GM19035 (cell line): Measurements from ENCODE around the gene OSBPL9.
"Not testable (repeated sequence)": the region's sequence is repeated elsewhere in the genome, so short reads cannot be mapped to it uniquely, and the experiment has no call there.

Experiments
- ATAC-seq: cut with Tn5 transposase; IDR thresholded peaks from one replicate; pipeline ENCODE4 v1.9.1; 2021; ENCODE audit not compliant: unreplicated experiment

OSBPL9 gene

GRCh38 chr1:51780927-51781326 is 164.0 kb downstream of the OSBPL9 start:
- ATAC-seq, result no peak

GRCh38 chr1:51784997-51785421 is 168.1 kb downstream of the OSBPL9 start:
- no peak for ATAC-seq

DNA sequence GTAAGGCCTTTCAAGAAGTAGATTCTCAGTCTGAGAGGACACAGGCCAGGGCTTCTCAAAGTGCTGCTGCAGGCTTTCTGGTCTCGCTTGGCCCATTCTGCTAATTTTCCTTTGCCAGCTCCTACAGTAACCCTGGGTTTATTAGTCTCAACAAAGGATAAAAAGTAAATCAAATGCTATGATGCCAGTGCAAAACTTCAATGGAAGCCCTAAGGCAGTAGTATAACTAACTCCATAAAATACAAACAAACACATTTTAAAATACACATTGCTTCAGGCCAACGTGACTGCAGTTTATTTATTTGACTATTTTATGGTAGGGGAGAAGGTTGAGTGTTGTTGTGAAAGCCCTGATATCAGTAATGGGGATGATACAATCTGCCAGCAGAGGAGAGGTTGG is 172.0 kb downstream of the OSBPL9 start:
- ATAC-seq, result no peak

- ATAC-seq, result no peak
Observed at GRCh38 chr1:51789342-51789741, 172.4 kb downstream of the OSBPL9 start.

GRCh38 chr1:51790385-51790784 is 173.5 kb downstream of the OSBPL9 start:
- ATAC-seq, result no peak

GRCh38 chr1:51791888-51792287 is 175.0 kb downstream of the OSBPL9 start:
- ATAC-seq, result no peak

- ATAC-seq, result no peak
Observed at GRCh38 chr1:51792864-51793263, 176.0 kb downstream of the OSBPL9 start.

DNA sequence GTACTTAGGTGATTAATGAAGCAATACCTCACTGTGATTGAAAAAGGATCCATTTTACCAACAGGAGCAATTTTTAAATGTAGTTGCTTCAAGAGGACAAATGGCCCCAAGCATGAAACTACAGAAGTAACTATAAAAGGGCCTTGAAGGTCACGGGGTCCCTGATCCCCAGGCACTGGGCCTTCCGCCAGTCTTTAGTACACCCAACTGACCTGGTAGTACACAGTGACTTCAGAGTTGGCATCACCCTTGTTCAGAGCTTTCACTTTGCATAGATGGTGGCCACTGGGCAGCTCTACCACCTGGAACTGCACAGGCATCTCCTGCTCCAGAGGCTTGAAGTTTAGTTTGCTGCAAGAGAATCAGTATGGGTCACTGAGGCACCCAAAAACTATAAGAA is 177.4 kb downstream of the OSBPL9 start:
- no peak for ATAC-seq

DNA sequence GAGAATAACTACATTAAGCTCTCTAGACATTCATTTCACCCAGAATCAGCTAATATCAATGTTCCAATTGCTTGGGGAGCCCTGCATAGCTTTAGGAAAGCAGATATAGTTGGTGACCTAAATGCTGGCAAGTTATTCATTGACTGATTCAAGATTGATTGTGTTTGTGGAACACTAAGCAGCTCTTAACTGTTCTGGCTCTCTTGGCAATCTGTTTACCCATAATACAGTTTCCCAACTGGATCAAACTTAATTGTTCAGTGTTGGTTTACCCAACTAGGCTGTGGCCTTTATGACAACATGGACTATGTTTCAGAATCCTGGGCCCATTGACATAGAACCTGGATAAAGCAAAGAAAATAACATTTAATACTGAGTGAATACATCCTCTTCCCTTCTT is 178.0 kb downstream of the OSBPL9 start:
- no peak for ATAC-seq

- ATAC-seq, result no peak
Observed at GRCh38 chr1:51799372-51799771, 182.5 kb downstream of the OSBPL9 start.

GRCh38 chr1:51814513-51814912 is 197.6 kb downstream of the OSBPL9 start:
- no peak for ATAC-seq

GRCh38 chr1:51818487-51818886 is 201.6 kb downstream of the OSBPL9 start:
- no peak for ATAC-seq

- ATAC-seq, result not testable (repeated sequence)
Observed at GRCh38 chr1:51819021-51819420, 202.1 kb downstream of the OSBPL9 start.

GRCh38 chr1:51819810-51820209 is 202.9 kb downstream of the OSBPL9 start:
- no peak for ATAC-seq

DNA sequence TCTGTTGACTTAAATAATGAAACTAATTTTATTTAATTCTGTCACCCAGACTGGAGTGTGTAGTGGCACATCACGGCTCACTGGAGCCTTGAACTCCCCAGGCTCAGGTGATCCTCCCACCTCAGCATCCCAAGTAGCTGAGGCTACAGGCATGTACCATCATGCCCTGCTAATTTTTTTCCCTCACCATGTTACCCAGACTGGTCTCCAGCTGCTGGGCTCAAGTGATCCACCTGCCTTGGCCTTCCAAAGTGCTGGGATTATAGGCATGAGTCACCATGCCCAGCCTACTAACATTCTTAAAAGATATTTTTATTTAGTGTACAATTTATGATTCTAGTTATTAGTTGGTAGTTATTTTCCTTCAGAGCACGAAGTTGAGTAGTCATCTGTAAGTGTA is 212.2 kb downstream of the OSBPL9 start:
- ATAC-seq, result no peak

DNA sequence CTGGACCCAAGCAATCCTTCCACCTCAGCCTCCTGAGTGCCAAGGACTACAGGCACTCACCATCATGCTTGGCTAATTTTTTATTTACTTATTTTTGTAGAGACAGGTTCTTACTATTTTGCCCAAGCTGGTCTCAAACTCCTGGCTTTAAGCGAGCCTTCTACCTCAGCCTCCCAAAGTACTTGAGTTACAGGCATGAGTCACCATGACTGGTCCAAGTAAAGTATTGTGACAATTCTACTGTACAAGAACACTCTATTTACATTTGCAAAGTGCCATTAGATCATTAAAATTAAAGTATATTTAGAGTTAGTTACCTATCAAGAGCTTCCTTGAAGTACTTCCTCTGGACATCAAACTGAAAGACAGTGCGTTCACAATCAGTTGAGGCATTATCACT is 216.8 kb downstream of the OSBPL9 start:
- ATAC-seq, result no peak

GRCh38 chr1:51837243-51837642 is 220.4 kb downstream of the OSBPL9 start:
- no peak for ATAC-seq
